ENCODE data around the gene STRC.
"Not testable (repeated sequence)": the region's sequence is repeated elsewhere in the genome, so short reads cannot be mapped to it uniquely, and the experiment has no call there.

Gene STRC

GRCh38 chr15:43618700-43619099, at the start of gene STRC:
TSS of gene STRC (minus strand) at chr15:43618800. CDS start at chr15:43618722, 78 bp downstream.
- DNase-seq: not testable (repeated sequence)

DNA sequence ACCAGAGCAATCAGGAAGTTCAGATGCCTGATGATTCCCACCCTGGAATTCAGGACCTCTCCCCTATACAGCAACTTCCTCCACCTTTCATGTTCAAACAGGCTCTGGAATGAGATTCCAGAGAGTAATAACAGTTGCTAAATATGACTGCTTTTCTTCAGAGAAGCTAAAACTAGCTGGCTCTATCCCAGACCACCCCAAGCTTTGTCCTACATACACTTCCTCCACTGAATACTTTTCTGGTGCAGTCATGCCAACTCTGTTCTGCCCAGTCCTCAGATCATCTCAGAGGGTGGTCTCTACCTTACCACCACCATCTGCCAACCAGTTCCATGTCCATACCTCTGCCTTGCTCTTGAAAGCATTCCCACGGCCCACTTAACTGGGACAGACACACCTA, 47.6 kb upstream of the STRC start:
- not testable (repeated sequence) for DNase-seq

DNA sequence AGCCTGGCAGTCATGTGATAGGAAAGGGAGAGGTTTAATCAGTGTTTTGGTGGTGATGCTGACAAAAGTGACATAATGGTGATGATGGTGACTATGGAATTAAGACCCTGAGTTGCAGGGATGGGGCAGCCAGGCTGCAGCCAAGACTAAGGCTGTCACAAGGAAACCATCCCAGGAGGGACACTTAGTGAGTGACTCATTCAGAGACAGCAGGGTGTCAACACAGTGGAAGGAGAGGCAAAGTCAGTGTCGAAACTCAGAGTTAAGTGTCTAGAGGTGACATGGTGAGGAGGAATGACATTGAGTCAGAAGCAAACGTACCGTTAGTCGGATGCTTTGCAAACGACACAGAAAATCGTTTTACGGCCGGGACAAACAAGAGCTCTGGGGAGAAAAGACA, 44.7 kb upstream of the STRC start:
- not testable (repeated sequence) for DNase-seq

- DNase-seq: not testable (repeated sequence)
These were observed 43.7 kb upstream of the STRC start for GRCh38 chr15:43662293-43662692.

DNA sequence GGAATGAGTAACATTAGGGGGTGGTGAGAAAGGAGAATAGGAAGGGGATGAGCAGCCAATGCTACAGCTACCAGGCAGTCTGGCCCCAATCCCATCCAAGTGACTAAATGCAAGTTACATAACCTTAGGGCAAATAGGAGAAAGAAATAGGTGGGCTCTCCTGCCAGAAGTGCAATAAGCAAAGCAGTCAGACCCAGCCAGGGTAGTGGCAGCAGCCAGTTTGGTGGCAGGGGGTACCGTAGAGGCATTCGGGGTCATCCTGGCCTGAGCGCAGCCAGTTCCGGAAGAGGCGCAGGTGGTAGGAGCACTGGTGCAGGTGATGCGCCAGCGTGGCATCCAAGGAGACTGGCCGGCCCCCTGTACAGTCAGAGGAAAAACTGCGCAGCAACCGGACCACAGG, 41.1 kb upstream of the STRC start:
- DNase-seq: not testable (repeated sequence)

- not testable (repeated sequence) for DNase-seq
These were observed 30.9 kb upstream of the STRC start for GRCh38 chr15:43649430-43649926.

- no peak for DNase-seq
These were observed 30.2 kb upstream of the STRC start, which contains the start of gene CATSPER2 for GRCh38 chr15:43648649-43649429. TSS of gene CATSPER2 (minus strand) at chr15:43648844. CDS start at chr15:43648061, 783 bp downstream.

DNA sequence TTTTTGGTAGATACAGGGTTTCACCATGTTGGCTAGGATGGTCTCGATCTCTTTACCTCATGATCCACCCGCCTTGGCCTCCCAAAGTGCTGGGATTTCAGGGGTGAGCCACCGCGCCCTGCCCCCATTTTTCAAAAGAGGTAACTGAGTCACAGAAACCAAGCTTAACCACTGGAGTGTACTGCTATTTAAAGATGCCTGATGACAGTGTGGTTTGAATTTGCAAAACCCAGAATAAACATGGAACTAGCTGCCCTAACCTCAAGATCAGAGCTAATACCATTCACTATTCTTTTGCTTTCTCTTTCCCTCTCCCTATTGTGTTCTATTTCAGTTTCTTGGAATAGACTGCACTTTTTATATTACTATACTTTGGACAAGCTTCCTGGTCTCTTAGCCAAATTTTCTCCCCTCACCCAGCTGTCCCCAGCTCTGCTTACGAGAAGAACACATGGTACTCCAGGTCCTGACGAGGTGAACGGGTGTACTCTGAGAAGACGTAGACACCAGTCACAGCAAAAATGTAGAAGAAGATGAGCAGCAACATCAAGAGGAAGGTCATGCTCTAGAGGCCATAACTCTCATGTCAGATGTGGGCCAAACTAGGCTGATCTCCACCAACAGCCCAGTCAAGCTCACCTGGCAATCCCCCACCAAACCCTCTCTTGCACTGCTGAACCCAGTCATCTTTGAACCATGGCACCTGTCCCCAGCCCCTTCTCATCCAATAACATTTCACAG, 20.0 kb upstream of the STRC start:
- not testable (repeated sequence) for DNase-seq

- not testable (repeated sequence) for DNase-seq
These were observed 8.3 kb upstream of the STRC start for GRCh38 chr15:43626937-43627336.

DNA sequence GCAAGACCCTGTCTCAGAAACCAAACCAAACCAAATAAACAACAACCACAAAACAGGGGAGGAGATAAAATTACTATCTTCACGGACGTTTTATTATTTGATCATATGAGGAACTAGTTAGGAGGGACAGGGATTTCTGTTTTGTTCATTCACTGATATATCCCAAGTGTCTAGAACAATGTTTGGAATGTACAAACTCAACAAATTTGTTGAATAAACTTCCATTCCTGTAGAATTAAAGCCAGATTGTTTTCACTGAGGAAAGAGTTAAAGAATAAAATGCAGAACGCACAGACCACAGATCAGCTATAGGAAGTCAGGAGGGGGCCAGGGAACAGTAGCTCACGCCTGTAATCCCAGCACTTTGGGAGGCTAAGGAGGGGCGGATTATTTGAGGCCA, 6.5 kb upstream of the STRC start:
- DNase-seq: no peak

GRCh38 chr15:43622068-43622799, 3.6 kb upstream of the STRC start:
- not testable (repeated sequence) for DNase-seq

- not testable (repeated sequence) for DNase-seq
These were observed 850 bp downstream of the STRC start for GRCh38 chr15:43617750-43618149.

DNA sequence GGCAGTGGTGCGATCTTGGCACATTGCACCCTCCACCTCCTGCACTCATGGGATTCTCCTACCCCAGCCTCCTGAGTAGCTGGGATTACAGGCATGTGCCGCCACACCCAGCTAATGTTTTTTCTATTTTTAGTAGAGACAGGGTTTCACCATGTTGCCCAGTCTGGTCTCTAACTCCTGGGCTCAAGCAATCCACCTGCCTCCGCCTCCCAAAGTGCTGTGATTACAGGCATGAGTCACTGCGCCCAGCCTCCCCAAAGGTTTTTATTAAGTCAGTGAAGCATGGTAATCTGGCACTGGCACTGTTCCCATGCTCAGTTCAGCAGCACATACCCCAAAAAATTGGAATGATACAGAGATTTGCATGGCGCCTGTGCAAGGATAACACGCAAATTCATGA, 16.4 kb downstream of the STRC start:
- DNase-seq: not testable (repeated sequence)

GRCh38 chr15:43600200-43600599, 18.4 kb downstream of the STRC start:
- not testable (repeated sequence) for DNase-seq

DNA sequence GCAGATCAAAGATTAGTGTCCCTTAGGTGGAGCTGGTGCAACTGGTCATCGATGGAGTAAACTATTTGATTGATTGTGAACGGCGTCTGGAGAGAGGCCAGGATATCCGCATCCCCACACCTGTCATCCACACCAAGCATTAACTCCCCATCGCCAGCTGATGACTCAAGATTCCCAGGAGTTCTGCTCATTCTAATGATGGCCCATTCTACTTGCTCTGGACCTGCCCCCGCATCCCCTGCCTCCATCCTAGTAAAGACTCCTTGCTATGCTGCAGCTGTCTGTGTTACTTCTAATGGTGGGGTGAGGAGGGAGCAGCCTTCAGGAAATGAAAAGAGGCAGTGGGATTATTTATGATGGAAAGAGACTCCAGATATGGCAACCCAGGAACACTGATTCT, 19.5 kb downstream of the STRC start:
- not testable (repeated sequence) for DNase-seq

- DNase-seq: not testable (repeated sequence)
These were observed 25.0 kb downstream of the STRC start, which contains the start of gene CKMT1B for GRCh38 chr15:43593328-43594190. TSS of gene CKMT1B (plus strand) at chr15:43594027. CDS start at chr15:43594219, 192 bp downstream.

GRCh38 chr15:43592841-43593240, 25.8 kb downstream of the STRC start:
- DNase-seq: not testable (repeated sequence)

DNA sequence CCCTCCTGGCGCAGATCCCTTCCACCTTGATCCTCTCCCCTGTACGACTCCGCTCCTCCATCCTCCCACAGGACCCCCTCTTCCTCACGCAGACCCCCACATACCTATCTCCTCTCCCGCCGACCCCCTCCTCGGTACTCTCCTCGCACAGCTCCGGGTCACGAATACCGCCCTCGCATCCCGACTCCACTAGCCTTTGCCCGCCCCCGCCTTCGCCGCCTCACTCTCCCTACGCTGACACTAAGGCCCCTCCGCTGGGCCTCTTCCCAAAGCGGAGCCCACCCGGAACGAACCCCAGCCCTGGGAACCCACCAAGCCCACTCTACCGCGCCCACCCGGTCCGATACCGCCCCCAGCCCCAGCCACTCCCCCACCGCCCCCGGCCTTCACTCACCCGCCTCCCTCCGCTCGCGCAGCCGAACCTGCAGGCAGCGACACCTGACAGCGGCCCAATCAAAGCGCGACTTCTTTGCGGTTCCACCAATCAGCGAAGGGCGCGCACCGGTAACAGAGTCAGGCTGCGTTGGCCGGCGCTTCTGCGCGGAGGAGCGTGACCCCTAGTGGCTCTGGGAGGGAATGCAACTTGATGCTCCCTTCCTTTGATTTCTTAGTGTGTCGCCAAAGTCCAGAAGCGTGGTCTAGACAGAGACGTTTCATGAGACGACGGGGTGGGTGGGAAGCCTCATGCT, 28.7 kb downstream of the STRC start, which contains the start of gene PPIP5K1:
Gene PPIP5K1 (minus strand): TSS at position 431 of the 689 bp plus-strand sequence. CDS start 5,704 bp downstream, outside the sequence.
- DNase-seq: not testable (repeated sequence)

- not testable (repeated sequence) for DNase-seq
These were observed 44.0 kb downstream of the STRC start for GRCh38 chr15:43574607-43575006.

DNA sequence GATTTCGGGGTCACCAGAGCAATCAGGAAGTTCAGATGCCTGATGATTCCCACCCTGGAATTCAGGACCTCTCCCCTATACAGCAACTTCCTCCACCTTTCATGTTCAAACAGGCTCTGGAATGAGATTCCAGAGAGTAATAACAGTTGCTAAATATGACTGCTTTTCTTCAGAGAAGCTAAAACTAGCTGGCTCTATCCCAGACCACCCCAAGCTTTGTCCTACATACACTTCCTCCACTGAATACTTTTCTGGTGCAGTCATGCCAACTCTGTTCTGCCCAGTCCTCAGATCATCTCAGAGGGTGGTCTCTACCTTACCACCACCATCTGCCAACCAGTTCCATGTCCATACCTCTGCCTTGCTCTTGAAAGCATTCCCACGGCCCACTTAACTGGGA, 52.0 kb downstream of the STRC start:
- DNase-seq: not testable (repeated sequence)

GRCh38 chr15:43563793-43564192, 54.8 kb downstream of the STRC start:
- DNase-seq: not testable (repeated sequence)
